ENCODE results near the gene FNDC1.

GRCh38 chr6:159255434-159255951 lies 86.3 kb downstream of the FNDC1 start:
- TF ChIP-seq CTCF (IDR thresholded peaks at IDR 0.05; ENCODE audit: low read depth, low read length) (no peak), EZH2phosphoT487 (IDR thresholded peaks at IDR 0.05; ENCODE audit: low read depth) (no peak)

All from OCI-LY3 (cell line).